HEK293 (cell line): Measurements from ENCODE around the gene CDK3.

ENCODE experiments used
- REST ChIP-seq: fragments of 450-650 bp; formaldehyde crosslinking; IDR thresholded peaks from 2 replicates; pipeline ENCODE4 v1.5.1; 2016; ENCODE audit warnings: missing biosample characterization, missing genetic modification characterization
- YY1 ChIP-seq: fragments of 450-650 bp; formaldehyde crosslinking; IDR thresholded peaks from 2 replicates; pipeline ENCODE4 v1.5.1; 2018; ENCODE audit warnings: missing biosample characterization, missing genetic modification characterization
- ZNF202 ChIP-seq: fragments of 450-650 bp; formaldehyde crosslinking; IDR thresholded peaks from 2 replicates; pipeline ENCODE4 v1.5.1; 2016; ENCODE audit warnings: missing biosample characterization, missing genetic modification characterization, borderline replicate concordance
- ZNF600 ChIP-seq: fragments of 450-650 bp; formaldehyde crosslinking; IDR thresholded peaks from 2 replicates; pipeline ENCODE4 v1.5.1; 2016; ENCODE audit warnings: missing biosample characterization, missing genetic modification characterization
- TF ChIP-seq, protein P1 (sequence below): fragments of 450-650 bp; formaldehyde crosslinking; IDR thresholded peaks from 2 replicates; pipeline ENCODE4 v1.5.1; 2016; ENCODE audit warnings: missing biosample characterization, missing genetic modification characterization
- TF ChIP-seq, protein P2 (sequence below): fragments of 450-650 bp; formaldehyde crosslinking; IDR thresholded peaks from 2 replicates; pipeline ENCODE4 v1.5.1; 2016; ENCODE audit warnings: missing biosample characterization, missing genetic modification characterization

GRCh38 chr17:75987041-75987440 is 13.6 kb upstream of the CDK3 start:
- TF ChIP-seq, protein P1, sequence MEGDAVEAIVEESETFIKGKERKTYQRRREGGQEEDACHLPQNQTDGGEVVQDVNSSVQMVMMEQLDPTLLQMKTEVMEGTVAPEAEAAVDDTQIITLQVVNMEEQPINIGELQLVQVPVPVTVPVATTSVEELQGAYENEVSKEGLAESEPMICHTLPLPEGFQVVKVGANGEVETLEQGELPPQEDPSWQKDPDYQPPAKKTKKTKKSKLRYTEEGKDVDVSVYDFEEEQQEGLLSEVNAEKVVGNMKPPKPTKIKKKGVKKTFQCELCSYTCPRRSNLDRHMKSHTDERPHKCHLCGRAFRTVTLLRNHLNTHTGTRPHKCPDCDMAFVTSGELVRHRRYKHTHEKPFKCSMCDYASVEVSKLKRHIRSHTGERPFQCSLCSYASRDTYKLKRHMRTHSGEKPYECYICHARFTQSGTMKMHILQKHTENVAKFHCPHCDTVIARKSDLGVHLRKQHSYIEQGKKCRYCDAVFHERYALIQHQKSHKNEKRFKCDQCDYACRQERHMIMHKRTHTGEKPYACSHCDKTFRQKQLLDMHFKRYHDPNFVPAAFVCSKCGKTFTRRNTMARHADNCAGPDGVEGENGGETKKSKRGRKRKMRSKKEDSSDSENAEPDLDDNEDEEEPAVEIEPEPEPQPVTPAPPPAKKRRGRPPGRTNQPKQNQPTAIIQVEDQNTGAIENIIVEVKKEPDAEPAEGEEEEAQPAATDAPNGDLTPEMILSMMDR (tag by site-specific recombination), result no peak
- no peak for TF ChIP-seq ZNF202
- no peak for TF ChIP-seq YY1 (tag by site-specific recombination)
- TF ChIP-seq, protein P2, sequence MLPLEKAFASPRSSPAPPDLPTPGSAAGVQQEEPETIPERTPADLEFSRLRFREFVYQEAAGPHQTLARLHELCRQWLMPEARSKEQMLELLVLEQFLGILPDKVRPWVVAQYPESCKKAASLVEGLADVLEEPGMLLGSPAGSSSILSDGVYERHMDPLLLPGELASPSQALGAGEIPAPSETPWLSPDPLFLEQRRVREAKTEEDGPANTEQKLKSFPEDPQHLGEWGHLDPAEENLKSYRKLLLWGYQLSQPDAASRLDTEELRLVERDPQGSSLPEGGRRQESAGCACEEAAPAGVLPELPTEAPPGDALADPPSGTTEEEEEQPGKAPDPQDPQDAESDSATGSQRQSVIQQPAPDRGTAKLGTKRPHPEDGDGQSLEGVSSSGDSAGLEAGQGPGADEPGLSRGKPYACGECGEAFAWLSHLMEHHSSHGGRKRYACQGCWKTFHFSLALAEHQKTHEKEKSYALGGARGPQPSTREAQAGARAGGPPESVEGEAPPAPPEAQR (tag by site-specific recombination), result no peak
- no peak for TF ChIP-seq REST (tag by site-specific recombination)
- TF ChIP-seq ZNF600 (tag by site-specific recombination), result no peak
